GM21526 (cell line): ENCODE results near the gene CBY2.
"Not testable (repeated sequence)": the region's sequence is repeated elsewhere in the genome, so short reads cannot be mapped to it uniquely, and the experiment has no call there.

Experiments used
- ATAC-seq: cut with Tn5 transposase; IDR thresholded peaks from one replicate; pipeline ENCODE4 v1.9.1; 2021; ENCODE audit warnings: moderate library complexity; ENCODE audit not compliant: unreplicated experiment, low FRiP score

The CBY2 gene, protein sequence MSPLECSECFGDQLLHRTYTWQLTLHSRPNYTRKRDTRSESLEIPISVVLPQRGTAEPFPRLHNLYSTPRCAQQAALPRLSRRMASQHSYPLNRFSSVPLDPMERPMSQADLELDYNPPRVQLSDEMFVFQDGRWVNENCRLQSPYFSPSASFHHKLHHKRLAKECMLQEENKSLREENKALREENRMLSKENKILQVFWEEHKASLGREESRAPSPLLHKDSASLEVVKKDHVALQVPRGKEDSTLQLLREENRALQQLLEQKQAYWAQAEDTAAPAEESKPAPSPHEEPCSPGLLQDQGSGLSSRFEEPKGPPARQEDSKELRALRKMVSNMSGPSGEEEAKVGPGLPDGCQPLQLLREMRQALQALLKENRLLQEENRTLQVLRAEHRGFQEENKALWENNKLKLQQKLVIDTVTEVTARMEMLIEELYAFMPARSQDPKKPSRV

DNA sequence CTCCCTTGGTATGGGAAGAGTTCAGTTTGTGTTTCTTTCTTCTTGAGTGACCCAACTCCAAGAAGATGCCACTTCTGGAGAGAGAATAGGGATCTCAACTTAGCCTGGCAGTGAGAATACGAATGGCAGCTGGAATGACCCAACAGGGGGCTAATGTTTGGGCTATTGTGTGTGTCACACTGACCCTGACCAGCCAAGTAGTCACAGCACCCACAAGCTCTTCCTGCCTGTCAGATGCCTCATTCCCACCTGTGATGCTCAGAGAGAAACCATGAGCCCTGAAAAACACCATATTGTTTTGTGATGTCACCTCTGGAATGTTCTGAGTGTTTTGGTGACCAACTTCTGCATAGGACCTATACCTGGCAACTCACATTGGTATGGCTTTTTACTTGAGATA is at the start of gene CBY2:
Gene CBY2 (plus strand): TSS at position 233 of the 400 bp plus-strand sequence. CDS start 71 bp downstream, at position 304.
- no peak for ATAC-seq

DNA sequence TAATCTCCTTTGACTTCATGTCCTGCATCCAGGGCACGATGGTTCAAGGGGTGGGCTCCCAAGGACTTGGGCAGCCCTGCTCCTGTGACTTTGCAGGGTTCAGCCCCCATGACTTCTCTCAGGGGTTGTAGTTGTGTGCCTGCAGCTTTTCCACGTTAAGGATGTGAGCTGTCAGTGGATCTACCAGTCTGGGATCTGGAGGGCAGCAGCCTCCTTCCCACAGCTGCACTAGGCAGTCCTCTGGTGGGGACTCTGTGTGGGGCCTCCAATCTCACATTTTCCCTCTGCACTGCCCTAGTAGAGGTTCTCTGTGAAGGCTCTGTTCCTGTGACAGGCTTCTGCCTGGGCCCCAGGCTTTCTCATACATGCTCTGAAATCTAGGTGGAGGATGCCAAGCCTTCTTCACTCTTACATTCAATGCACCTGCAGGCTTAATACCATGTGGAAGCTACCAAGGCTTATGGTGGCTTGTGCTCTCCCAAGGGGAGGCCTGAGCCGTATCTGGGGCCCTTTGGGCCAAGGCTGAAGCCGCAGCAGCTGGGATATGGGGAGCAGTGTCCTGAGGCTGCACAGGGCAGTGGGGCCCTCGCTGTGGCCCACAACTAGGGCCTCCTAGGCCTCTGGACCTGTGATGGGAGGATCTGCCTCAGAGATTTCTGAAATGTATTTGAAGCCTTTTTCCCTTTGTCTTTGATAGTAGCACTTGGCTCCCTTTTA is 47.3 kb upstream of the CBY2 start:
- no peak for ATAC-seq

DNA sequence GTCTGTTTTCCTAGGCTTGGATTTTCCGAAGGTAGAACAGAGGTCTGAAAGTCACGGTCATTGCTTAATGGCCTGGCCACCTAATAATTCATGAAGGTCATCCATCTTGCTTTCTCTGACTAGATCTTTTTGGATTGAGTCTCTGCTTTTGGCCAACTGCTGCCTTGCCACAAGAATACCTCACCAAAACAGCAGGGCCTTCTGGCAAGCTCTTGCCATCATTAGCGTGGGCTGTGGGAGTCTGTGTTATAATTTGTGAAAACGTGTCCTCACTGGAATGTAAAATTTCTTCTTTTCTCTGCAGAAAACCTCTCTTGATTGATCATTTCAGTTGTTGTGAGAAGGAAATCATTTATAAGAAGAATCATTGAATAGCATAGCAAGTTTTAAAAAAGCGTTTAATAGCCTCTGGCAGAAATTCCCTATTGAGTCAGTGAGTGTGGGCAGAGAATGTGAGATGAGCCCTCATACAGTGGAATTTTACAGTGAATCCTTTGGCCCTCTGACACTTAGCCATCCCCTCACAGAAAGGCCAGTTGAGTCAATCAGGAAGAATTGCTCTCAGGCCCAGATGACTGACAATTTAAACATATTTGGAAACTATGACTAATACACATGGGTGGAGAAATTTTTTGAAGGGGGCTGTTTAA is 43.4 kb upstream of the CBY2 start:
- ATAC-seq: no peak

DNA sequence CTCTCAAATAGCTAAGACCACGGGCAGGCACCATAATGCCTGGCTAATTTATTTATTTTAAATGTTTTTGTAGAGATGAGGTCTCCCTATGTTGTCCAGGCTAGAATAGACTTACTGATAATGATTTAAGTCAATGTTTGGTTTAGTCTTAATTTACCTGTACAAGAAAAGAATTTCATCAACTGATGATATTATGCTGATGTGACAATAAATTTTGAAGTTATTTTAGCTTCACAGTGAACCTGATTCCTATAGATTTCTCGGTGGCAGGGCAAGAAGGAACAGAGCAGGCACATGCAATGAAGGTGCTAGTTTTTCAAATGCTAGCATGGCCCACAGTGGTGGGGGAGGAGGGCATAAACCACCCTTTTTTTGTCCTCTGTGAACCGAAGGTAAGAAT is 42.6 kb upstream of the CBY2 start:
- no peak for ATAC-seq

DNA sequence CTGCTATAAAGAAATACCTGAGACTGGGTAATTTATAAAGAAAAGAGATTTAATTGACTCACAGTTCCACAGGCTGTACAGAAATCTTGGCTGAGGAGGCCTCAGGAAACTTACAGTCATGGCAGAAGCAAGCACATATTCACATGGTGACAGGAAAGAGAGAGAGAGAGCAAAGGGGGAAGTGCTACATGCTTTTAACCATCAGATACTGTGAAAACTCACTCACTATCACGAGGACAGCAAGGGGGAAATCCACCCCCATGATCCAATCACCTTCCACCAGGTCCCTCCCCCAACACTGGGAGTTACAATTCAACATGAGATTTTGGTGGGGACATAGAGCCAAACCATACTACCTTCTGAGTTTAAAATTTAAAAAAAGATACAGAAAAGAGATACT is 41.7 kb upstream of the CBY2 start:
- ATAC-seq: not testable (repeated sequence)

DNA sequence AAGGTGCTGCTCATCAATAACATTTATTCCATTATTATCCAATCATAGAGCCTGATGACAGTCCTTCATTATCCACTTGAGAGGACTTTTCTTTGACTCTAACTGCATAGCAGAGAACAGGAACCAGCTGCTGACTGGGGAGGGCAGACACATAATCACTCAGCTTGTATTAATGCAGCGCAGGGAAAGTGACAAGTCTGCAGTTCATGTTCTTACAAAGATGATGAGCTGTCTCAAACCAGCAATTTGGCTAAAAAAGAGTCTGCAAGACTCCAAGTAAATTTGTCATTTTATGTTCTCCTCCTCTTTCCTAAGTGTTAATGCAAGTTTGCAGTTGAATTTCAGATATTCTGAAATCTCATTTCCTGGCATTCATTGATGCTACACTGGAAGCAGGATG is 40.0 kb upstream of the CBY2 start:
- ATAC-seq: no peak

DNA sequence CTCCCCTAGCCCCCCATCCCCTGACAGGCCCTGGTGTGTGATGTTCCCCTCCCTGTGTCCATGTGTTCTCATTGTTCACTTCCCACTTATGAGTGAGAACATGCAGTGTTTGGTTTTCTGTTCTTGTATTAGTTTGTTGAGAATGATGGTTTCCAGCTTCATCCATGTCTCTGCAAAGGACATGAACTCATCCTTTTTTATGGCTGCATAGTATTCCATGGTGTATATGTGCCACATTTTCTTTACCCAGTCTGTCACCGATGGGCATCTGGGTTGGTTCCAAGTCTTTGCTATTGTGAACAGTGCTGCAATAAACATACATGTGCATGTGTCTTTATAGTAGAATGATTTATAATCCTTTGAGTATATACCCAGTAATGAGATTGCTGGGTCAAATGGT is 39.2 kb upstream of the CBY2 start:
- ATAC-seq: not testable (repeated sequence)

DNA sequence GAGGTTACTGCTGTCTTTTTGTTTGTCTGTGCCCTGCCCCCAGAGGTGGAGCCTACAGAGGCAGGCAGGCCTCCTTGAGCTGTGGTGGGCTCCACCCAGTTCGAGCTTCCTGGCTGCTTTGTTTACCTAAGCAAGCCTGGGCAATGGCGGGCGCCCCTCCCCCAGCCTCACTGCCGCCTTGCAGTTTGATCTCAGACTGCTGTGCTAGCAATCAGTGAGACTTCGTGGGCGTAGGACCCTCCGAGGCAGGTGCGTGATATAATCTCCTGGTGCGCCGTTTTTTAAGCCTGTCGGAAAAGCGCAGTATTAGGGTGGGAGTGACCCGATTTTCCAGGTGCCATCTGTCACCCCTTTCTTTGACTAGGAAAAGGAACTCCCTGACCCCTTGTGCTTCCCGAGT is 32.5 kb upstream of the CBY2 start:
- not testable (repeated sequence) for ATAC-seq

DNA sequence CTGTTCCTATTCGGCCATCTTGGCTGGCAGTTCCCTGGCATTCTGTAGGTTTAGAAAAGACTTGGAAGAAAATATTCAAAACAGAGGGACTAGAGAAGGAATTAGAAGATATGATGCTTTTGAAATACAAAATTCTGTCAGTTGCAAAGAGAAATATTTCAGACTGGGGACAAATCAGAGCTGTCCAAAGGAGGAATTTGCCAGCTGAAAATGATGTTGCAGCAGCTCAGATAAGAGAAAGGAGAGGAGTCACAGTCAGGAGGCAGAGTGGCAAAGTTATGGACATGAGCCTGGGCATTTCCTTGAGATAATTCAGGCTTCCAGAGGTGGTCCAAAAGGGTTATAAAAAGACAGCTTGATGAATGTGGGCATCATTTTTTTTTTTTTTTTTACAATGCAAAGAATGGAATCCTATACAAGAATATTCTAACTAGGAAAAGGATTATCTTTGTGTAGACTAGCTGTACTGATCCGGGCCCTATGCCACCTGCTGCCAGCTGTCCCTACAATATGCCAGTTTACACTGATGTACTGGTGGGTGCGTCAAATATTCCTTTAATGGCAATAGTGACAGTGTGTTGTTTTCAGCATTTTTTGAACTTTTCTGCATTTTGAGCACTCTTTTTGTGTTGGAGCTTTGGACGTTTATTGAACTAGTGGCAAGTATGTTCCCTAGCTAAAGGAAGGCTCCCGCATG is 31.8 kb upstream of the CBY2 start:
- no peak for ATAC-seq

DNA sequence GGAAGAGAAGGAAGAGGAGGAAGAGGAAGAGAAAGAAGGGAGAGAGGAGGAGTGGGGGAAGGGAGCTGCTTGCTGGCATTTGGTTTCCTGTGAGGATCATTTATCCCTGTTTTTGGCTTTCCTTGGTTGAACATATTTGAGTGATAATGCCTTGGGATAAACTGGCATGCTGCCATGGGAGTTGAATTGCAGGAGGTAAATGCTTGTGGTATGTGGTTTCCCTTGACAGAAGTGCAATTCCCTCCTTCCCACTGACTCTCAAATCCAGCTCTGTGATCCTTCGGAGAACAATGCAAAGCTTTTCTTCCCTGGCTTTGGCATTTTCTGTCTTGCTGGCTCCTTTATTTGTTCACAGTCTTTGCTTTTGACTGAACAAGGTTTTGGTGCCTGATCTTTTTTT is 27.2 kb upstream of the CBY2 start:
- no peak for ATAC-seq

DNA sequence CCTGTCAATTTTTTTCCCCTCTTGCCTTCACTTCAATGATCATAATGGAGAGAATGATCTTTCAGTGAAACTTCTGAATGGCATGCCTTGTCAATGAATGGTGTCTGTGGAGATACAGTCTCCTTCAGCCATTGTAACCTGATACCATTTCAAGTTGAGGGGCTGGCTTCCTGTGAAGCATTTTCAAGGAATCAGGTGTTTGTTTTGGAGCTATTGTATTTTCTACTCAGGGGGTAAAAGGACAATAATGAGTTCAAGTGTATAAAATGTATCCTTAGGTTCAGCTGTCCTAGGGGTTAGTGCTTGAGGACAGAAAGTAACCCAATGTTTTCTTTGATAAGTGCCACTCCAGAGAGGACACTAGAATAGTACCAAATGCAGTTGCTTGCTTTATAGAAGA is 23.8 kb upstream of the CBY2 start:
- no peak for ATAC-seq

DNA sequence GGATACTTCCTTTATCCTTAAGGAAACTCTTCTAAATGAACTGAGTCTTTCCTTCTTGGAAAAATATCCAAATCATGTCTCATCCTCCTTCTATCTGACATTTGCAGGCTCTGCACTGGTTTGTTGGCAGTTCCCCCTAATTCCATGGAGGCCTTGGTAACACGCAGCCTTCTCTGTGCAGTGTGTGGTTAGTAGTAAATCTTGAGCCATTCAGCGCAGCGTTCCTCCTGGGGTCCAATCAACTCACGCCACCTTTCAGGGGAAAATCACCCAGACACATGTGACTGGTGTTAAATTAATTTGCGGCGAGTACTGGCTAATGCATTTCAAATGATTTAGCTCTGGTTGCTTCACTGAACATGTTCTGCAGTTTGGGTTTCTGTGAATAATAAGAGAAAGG is 21.0 kb upstream of the CBY2 start:
- no peak for ATAC-seq

DNA sequence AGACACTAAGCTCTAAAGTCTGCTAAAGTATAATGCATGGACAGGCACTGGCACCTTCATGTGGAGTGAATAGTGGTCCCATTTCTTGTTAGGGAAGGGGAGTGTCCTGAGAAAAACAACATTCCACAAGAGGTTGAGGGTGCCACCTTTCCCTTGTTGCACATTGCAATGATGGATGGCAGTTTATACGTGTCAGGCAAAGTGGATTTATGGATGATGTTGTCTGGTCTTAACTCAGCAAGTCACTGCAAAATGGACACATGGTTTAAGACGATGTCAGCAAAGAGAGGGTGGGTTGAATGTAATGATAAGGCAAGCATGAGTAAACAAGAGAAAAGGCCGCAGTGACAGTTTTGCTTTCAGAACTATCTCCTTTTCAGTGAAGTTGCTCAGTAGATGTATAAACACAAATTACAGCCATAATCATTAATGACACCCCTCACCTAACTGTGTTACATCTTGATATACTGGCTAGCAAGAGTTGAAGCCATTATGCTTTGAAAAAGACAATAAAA is 19.6 kb upstream of the CBY2 start:
- ATAC-seq: no peak

DNA sequence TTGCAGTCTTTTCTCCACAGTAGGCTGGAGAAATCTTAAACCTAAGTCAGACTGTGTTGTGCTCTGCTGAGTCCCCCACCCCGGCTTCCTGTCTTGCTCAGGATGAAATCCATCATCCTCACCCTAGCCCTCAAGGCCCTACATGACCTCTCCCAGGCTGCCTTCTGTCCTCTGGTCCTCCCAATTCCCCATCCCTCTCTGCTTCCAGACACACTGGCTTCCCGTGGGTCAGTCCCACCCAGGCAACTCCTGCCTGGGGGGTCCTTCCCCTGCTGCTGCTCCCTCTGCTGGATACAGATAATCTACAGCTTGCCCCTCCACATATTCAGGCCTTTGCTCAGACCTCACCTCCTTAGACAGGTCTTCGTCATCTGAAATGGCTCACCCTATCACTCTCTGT is 18.4 kb upstream of the CBY2 start:
- ATAC-seq: no peak

DNA sequence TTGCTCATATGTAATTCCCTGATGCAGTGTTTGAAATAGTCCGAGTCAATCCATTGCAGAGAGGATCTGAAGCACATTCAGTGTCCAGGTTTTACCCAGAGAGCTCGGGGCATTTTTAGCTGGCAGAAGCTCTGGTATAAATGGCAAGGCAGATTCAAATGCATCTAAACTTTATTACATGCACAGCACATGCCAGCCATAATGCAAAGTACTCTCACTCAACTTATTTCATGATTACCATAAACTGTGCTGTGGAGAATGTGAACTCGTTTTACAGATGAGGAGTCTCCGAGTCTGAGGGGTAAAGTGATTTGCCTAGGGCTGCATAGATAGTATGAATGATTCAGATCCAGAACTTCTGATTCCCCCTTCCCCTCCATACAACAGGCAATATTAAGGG is 13.5 kb upstream of the CBY2 start:
- ATAC-seq: no peak

DNA sequence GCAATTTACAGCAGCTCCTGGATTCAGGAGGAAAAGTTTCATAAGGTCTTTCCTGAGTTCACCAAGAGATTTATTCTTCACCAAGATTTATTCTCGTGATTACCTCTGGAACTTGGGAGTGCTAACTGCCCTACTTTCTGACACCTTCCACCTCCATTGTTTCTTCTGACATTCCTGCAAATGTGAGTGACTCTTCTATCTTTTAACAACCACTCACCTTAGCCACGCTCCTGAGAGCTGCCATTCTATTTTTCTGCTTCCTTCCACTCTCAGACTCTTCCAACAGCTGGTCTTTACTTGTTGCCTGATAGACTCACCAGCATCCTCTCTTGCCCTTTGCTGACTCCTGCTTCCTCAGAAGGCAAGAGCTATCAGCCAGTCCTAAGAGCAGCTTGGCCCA is 11.5 kb upstream of the CBY2 start:
- no peak for ATAC-seq

DNA sequence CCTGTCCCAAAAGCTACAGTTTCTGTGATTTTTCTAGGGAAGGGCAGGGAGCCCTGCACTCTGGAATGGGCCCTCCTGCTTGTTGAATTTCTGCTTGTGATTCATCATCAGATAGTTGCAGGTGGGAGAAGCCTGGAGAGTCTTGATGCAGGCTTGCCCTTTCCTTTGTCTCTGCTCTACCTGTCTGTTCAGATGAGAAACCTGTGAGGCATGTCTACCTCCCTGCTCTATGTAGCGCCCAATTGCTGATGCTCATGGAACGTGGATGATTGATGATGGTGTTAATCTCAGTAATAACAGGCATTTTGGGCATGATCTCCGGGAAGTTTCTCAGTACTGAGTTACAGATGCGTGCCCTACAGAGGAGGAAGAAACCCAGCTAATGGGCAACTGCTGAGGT is 10.9 kb upstream of the CBY2 start:
- no peak for ATAC-seq

DNA sequence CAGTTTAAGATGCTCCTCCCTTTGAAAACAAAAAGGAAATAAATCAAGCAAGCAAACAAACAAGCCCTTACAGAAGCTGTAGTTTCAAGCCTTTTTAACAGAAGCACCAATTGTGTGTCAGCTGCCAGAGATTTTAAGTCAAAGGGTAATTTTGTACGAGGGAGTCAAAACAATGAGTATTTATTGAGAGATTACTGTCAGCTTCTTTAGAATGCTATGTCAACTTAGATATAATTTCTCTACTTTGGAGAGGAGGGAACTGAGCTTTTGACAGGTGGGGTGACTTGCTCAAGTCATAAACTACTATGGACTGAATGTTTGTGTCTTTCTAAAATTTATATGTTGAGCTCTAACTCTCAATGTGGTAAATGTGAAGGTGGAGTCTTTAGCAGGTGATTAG is 10.5 kb upstream of the CBY2 start:
- ATAC-seq: no peak

DNA sequence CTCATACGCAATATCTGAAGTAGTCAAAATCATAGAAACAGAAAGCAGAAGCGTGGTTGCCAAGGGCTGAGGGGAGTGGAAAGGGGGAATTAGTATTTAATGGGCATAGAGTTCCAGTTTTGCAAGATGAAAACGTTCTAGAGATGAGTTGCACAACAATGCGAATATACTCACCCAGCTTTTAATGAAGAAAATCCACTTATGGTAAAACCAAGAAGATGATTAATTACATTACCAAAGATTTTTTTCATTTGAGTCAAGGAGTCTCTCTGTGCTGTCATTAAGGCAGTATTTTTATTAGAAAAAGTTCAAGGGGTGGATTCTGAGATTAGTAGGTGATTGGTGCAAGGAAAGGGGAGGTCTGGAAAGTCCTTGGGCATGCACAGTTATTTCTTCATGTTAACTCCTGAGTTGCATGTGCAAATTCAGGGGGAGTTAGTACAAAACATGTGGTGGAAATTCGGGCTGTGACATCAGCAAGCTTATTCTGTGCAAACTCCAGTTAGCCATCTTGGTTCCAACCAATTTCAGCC is 6.9 kb upstream of the CBY2 start:
- no peak for ATAC-seq

DNA sequence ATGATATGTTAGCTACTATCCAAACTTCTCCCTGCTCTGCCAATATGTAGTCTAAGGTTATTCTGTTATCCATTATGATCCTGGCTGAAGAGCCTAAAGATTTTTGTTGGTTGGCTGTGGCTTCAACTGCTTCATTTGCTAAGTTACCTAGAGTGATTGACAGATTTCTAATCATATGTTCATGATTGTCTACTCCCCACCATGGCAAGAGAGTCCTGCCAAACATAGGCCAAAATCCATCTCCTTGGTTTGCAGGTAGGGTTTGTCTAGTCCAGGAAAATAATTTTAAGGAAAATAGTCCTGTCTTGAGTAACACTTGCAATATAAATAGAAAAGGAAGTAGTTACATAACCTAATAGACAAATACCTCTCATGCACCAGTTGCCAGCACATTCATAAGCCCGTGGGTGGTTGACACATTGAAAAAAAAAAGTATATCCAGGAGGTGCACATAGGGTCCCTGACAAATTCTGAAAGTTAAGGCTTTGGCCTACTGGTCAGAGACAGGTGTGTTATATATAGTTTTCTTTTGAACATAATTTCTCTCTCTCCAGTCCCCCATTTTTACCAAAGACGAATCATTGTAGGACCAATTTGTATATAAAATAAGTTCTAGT is 5.4 kb upstream of the CBY2 start:
- ATAC-seq: no peak
